HG03571 (cell line): ENCODE data around the gene MYL9.

ENCODE experiments used
- ATAC-seq: cut with Tn5 transposase; IDR thresholded peaks from one replicate; pipeline ENCODE4 v1.9.1; 2021; ENCODE audit not compliant: unreplicated experiment

The MYL9 gene

GRCh38 chr20:36578356-36579041, 37.2 kb downstream of the MYL9 start:
- ATAC-seq: no peak

- no peak for ATAC-seq
Measured at GRCh38 chr20:36579996-36580545, 38.8 kb downstream of the MYL9 start.

- ATAC-seq: no peak
Measured at GRCh38 chr20:36582322-36582721, 41.0 kb downstream of the MYL9 start.

- ATAC-seq: no peak
Measured at GRCh38 chr20:36582821-36583220, 41.5 kb downstream of the MYL9 start.

GRCh38 chr20:36584018-36584481, 42.7 kb downstream of the MYL9 start:
- ATAC-seq: no peak

GRCh38 chr20:36585410-36586125, 44.2 kb downstream of the MYL9 start:
- no peak for ATAC-seq

GRCh38 chr20:36587388-36588070, 46.2 kb downstream of the MYL9 start:
- ATAC-seq: no peak

- no peak for ATAC-seq
Measured at GRCh38 chr20:36591281-36591680, 50.0 kb downstream of the MYL9 start.

- ATAC-seq: no peak
Measured at GRCh38 chr20:36591854-36592641, 50.7 kb downstream of the MYL9 start.

- no peak for ATAC-seq
Measured at GRCh38 chr20:36593347-36593929, 52.1 kb downstream of the MYL9 start.

- ATAC-seq: no peak
Measured at GRCh38 chr20:36599912-36600345, 58.6 kb downstream of the MYL9 start.
